Left ventricle myocardium inferior (tissue), 1 donor: ENCODE measurements around the gene ARMC5. TPM values are rescaled to one million over a fixed set of nuclear protein-coding genes. Genes with fewer than 3 reads are reported as not detected.

Source experiments
- DNase-seq: peaks from one replicate; pipeline ENCODE4 v3.0.0-alpha.2; 2020
- H3K27ac ChIP-seq: fragments of 200-600 bp; replicated peaks from 2 replicates; pipeline ENCODE4 v1.8.0; 2021
- H3K27me3 ChIP-seq: fragments of 200-600 bp; 2 replicates; pipeline ENCODE4 v1.8.0; 2021; ENCODE audit warnings: low read depth
- H3K36me3 ChIP-seq: fragments of 200-600 bp; 2 replicates; pipeline ENCODE4 v1.8.0; 2021
- H3K4me1 ChIP-seq: fragments of 200-600 bp; 2 replicates; pipeline ENCODE4 v1.8.0; 2021
- H3K4me3 ChIP-seq: fragments of 200-600 bp; 2 replicates; pipeline ENCODE4 v1.8.0; 2021; ENCODE audit warnings: mild to moderate bottlenecking, moderate library complexity
- H3K9me3 ChIP-seq: fragments of 200-600 bp; replicated peaks from 2 replicates; pipeline ENCODE4 v1.8.0; 2021
- intact Hi-C: fragments of 100-400 bp; cut with micrococcal nuclease; formaldehyde crosslinking; loops from one replicate; pipeline ENCODE4 v1.11.0; 2022
- total RNA-seq: library from RNA; stranded (reverse); fragmentation: NEBNext Ultra II Directional; extraction: Animal tissue kit (Norgen Biotek cat#: 25700); gene quantifications from one replicate; pipeline ENCODE4 v1.2.1, GENCODE V29; 2021
- TF ChIP-seq, protein P1 (sequence below): fragments of 200-600 bp; IDR thresholded peaks from 2 replicates; pipeline ENCODE4 v1.8.0; 2021; ENCODE audit warnings: antibody characterized with exemption, mild to moderate bottlenecking, borderline replicate concordance
- donor health status: DM: no; HTN: yes; CAD: no; lungs with severe emphysema.

The ARMC5 gene
- total RNA-seq, 1 donor from 2014 or later = 5.8 TPM

DNA sequence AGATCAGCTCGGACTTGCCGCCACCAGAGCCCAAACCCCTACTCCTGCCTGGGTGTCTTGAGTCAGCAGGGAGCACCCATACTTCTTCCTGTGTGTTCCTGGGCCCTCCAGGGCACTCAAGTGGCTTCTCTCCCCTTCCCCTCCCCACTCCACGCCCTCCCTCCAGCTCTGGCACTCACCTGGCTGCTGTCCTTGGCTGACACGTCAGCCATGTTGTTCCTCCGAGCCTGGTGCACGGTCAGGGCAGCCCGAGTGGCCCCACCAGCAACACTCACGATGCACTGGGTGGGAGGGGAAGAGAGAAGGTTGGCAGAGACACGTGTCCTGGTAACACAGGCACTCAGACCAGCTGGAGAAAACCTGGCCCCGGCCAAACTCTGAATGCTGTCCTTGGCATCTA, 37.4 kb downstream of the ARMC5 start:
- TF ChIP-seq, protein P1, sequence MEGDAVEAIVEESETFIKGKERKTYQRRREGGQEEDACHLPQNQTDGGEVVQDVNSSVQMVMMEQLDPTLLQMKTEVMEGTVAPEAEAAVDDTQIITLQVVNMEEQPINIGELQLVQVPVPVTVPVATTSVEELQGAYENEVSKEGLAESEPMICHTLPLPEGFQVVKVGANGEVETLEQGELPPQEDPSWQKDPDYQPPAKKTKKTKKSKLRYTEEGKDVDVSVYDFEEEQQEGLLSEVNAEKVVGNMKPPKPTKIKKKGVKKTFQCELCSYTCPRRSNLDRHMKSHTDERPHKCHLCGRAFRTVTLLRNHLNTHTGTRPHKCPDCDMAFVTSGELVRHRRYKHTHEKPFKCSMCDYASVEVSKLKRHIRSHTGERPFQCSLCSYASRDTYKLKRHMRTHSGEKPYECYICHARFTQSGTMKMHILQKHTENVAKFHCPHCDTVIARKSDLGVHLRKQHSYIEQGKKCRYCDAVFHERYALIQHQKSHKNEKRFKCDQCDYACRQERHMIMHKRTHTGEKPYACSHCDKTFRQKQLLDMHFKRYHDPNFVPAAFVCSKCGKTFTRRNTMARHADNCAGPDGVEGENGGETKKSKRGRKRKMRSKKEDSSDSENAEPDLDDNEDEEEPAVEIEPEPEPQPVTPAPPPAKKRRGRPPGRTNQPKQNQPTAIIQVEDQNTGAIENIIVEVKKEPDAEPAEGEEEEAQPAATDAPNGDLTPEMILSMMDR = no peak
- Histone ChIP-seq H3K27me3 (no peaks in the 10 kb centered on the region), H3K4me3 (no peak overlapping the region), H3K9me3 (no peaks in the 10 kb centered on the region), H3K4me1 (peaks cover 2% of the 10 kb centered on the region), H3K36me3 (peaks cover 88% of the 10 kb centered on the region), H3K27ac (no peak overlapping the region)
- DNase-seq = no peak
- intact Hi-C loops = no loop called here

DNA sequence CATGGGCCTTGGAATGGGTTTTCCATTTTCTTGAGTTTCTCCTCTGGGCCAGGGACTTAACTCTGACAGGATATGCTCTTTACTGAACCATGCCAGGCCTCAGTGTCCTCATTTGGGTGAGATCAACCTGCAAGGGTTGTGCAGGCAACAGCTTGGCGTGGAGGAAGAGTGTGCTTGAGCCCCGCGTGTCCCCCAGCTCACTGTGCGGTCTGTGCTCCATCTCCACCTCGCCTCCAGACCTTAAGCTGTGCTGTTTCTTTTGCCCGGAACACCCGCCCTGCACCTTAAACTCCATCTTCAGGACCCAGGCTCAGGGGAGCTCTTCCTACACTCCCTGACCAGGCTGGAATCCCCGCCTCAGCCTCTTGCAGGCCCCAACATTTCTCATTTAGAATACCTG, 39.2 kb downstream of the ARMC5 start:
- DNase-seq = no peak
- no peak overlapping the region for H3K4me3 ChIP-seq
- H3K4me1 ChIP-seq = peaks cover 20% of the 10 kb centered on the region
- H3K27ac ChIP-seq = no peak overlapping the region
- H3K36me3 ChIP-seq = peaks cover 71% of the 10 kb centered on the region
- H3K27me3 ChIP-seq = no peaks in the 10 kb centered on the region
- H3K9me3 ChIP-seq = no peaks in the 10 kb centered on the region
- intact Hi-C loops = no loop called here
- TF ChIP-seq, protein P1 = no peak

DNA sequence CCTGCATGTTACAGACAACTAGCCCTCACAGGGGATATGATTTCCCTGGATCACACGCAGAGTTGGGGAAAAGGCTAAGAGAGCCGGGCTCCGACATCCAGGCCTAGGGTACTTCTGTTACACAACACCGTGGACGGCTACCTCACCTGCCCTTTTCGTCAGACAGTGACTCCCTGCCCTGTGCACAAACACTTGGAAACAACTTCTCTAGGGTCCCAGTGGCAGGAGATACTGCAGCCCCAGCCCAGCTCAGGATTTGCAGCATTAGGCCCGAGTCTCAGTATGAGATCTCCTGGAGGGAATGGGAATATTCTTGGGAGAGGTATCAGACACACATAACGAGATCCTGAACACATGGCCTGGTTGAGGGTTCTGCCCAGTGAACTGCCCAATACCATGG, 40.6 kb downstream of the ARMC5 start:
- no peaks in the 10 kb centered on the region for H3K27me3 ChIP-seq
- H3K9me3 ChIP-seq = no peaks in the 10 kb centered on the region
- peaks cover 35% of the 10 kb centered on the region for H3K4me1 ChIP-seq
- H3K4me3 ChIP-seq = no peak overlapping the region
- no peak for DNase-seq
- TF ChIP-seq, protein P1 = no peak
- intact Hi-C loops = no loop called here
- H3K27ac ChIP-seq = no peak overlapping the region
- peaks cover 57% of the 10 kb centered on the region for H3K36me3 ChIP-seq

DNA sequence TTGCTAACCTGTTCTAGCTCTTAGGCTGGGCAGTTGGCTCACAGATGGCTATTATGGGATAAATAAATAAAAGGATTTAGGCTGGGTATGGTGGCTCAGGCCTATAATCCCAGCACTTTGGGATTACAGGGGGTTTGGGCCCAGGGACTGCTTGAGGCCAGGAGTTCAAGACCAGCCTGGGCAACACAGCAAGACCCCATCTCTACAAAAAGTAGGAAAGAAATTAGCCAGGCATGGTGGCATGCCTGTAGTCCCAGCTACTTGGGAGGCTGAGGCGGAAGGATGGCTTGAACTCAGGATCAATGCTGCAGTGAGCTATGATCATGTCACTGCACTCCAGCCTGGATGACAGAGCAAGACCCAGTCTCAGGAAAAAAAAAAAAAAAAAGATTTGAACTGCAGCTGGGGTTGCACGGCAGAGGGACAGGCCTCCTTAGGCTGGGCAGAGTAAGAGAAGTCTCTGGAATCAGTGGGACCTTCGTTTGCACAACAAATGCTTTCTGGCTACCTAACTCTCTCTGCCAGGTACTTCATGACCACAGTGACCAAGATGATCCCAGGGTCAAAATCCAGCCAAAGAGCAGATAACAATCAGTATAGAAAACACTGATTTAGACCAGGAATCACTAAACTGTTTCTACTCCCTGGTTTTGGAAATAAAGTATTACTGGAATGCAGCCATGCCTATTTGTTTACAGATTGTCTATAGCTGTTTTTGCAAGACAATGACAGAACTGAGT, 42.1 kb downstream of the ARMC5 start:
- H3K4me3 ChIP-seq = no peak overlapping the region
- TF ChIP-seq, protein P1 = no peak
- no peak overlapping the region for H3K27ac ChIP-seq
- H3K27me3 ChIP-seq = no peaks in the 10 kb centered on the region
- H3K9me3 ChIP-seq = no peaks in the 10 kb centered on the region
- intact Hi-C loops = no loop called here
- H3K36me3 ChIP-seq = peaks cover 51% of the 10 kb centered on the region
- DNase-seq = no peak
- H3K4me1 ChIP-seq = peaks cover 49% of the 10 kb centered on the region

DNA sequence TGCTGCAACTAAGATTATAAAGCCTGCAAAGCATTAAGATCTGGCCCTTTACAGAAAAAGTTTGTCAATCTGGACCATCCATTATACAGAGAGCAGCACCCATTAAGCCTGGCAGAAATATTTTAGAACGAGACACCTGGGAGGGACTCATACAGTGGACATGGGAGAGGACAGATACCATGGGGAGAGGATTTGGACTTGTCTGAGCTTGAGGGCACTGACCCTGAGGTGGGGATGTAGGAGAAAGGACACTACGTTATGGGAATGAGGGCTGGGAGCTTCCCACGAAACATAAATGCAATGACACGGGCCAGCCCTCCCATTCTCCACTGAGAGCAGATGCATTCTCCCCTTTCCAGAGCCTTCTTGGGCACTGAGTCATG, 42.7 kb downstream of the ARMC5 start:
- Histone ChIP-seq H3K9me3 (no peaks in the 10 kb centered on the region), H3K27ac (no peak overlapping the region), H3K4me3 (no peak overlapping the region), H3K36me3 (peaks cover 48% of the 10 kb centered on the region), H3K4me1 (peaks cover 55% of the 10 kb centered on the region), H3K27me3 (no peaks in the 10 kb centered on the region)
- intact Hi-C loops = no loop called here
- TF ChIP-seq, protein P1 = no peak
- no peak for DNase-seq
